GM23338 (cell line): ENCODE results near the gene RTN4RL1.

Source experiments
- CREB1 ChIP-seq: fragments of 250-450 bp; sonication (Bioruptor Pico); IDR thresholded peaks from 2 replicates; pipeline ENCODE4 v1.5.0; 2020; ENCODE audit warnings: low read depth, mild to moderate bottlenecking, moderate library complexity
- CTCF ChIP-seq, 2 experiments: fragments of 200-600 bp in 1 of 2; sonication (generic) in 1 of 2; conservative IDR thresholded peaks; 2 replicates each; pipeline versions ENCODE4 v1.5.1 to v1.6.1; 2016 to 2017; ENCODE audit warnings: antibody characterized with exemption in 2 of 2, low read depth in 2 of 2, mild to moderate bottlenecking in 2 of 2, moderate library complexity in 1 of 2
- ETS1 ChIP-seq: IDR thresholded peaks from 2 replicates; pipeline ENCODE4 v1.6.1; 2016; ENCODE audit warnings: antibody characterized with exemption
- EZH2 ChIP-seq: fragments of 200-600 bp; sonication (generic); IDR thresholded peaks from one replicate; pipeline ENCODE4 v1.8.0; 2017; ENCODE audit warnings: antibody characterized with exemption, mild to moderate bottlenecking, low read depth; ENCODE audit not compliant: unreplicated experiment
- EZH2phosphoT487 ChIP-seq: fragments of 200-600 bp; sonication (generic); IDR thresholded peaks from one replicate; pipeline ENCODE4 v1.8.1; 2018; ENCODE audit warnings: antibody characterized with exemption; ENCODE audit not compliant: unreplicated experiment
- JUNB ChIP-seq: IDR thresholded peaks from one replicate; pipeline ENCODE4 v1.6.1; 2016; ENCODE audit warnings: antibody characterized with exemption; ENCODE audit not compliant: unreplicated experiment
- NANOG ChIP-seq: IDR thresholded peaks from 2 replicates; pipeline ENCODE4 v1.6.1; 2016; ENCODE audit warnings: antibody characterized with exemption, borderline replicate concordance
- POLR2AphosphoS5 ChIP-seq: IDR thresholded peaks from 2 replicates; pipeline ENCODE4 v1.6.1; 2016; ENCODE audit warnings: antibody characterized with exemption, low read depth
- REST ChIP-seq: IDR thresholded peaks from one replicate; pipeline ENCODE4 v1.6.1; 2018; ENCODE audit warnings: antibody characterized with exemption; ENCODE audit not compliant: unreplicated experiment
- STAT1 ChIP-seq: IDR thresholded peaks from one replicate; pipeline ENCODE4 v1.6.1; 2016; ENCODE audit warnings: antibody characterized with exemption; ENCODE audit not compliant: unreplicated experiment
- ZNF114 ChIP-seq: fragments of 250-450 bp; sonication (Bioruptor Pico); IDR thresholded peaks from 2 replicates; pipeline ENCODE4 v1.5.0; 2020; ENCODE audit warnings: mild to moderate bottlenecking, moderate library complexity
- ZNF331 ChIP-seq: fragments of 250-450 bp; sonication (Bioruptor Pico); IDR thresholded peaks from 2 replicates; pipeline ENCODE4 v1.5.0; 2020; ENCODE audit warnings: low read depth, mild to moderate bottlenecking, moderate library complexity
- ZNF462 ChIP-seq: fragments of 250-450 bp; sonication (Bioruptor Pico); IDR thresholded peaks from 2 replicates; pipeline ENCODE4 v1.5.0; 2020; ENCODE audit warnings: mild to moderate bottlenecking, moderate library complexity

- no peak for TF ChIP-seq CTCF (conservative IDR thresholded peaks at IDR 0.05; ENCODE audit: low read depth in 2 of 2)
- no peak for TF ChIP-seq POLR2AphosphoS5
- no peak for TF ChIP-seq EZH2phosphoT487
- no peak for TF ChIP-seq CREB1 (CRISPR knock-in tag)
- TF ChIP-seq ZNF114 (CRISPR knock-in tag) = no peak
- no peak for TF ChIP-seq EZH2
- no peak for TF ChIP-seq STAT1
- TF ChIP-seq REST = no peak
- no peak for TF ChIP-seq ZNF331 (CRISPR knock-in tag)
- no peak for TF ChIP-seq NANOG
- no peak for TF ChIP-seq JUNB
- no peak for TF ChIP-seq ETS1
- no peak for TF ChIP-seq ZNF462 (CRISPR knock-in tag)
These were observed 136.4 kb downstream of the RTN4RL1 start for GRCh38 chr17:1888741-1889140.
